ENCODE results near the gene LIPA. TPM values are rescaled to one million over a fixed set of nuclear protein-coding genes. Genes with fewer than 3 reads are reported as not detected.
"Not testable (repeated sequence)": the region's sequence is repeated elsewhere in the genome, so short reads cannot be mapped to it uniquely, and the experiment has no call there.

The LIPA gene
- total RNA-seq = 10 to 100 TPM; 17.5 to 18.3 TPM

DNA sequence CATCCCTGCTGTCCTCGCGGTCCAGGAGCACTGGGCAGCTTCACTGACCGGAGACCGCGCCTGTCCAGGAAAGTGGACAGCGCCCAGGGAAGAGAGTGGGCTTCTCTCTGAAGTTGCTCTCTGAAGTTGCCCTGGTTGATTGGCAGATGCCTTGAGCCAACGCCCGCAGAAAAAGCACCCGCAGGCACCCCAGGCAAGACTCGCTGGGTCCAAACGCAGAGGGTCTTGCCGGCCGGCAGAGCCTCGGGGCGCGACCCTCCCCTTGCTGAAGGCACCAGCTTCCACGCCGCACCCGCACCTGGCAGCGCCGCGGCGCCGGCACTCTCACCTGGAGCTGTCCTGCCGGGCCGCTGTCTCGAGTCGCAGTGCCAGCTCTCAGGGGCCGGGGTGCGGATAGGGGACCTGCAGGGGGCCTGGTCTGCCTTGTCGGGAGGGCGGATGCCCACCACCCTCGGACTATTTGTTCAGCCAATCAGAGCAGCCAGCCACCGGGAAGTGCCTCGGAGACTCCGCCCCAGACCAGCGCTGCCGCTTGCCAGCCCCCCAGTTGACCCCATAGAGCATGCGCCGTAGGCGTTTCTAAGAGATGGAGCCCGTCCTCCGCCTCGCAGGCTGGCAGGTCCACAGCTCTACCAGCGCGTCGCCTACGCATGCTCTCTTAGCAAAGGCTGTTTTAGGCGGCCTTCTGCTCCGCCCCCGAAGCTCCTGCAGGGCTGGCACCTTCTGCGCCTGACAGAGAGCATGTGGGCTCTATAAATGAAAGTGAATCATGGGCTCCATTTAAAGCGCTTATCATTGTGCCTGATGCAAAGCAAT lies at the start of gene LIPA:
LIPA (minus strand) TSS at position 367 of the 816 bp plus-strand sequence. CDS start 4,127 bp downstream, outside the sequence.
- POLR2A ChIA-PET = interaction anchor here (0.5 to 1.0 kb wide), 3 partner anchors 9 to 163 kb away, joined by 3 to 4 read pairs (median 3); partner anchors contain the start of gene IFIT5
- CTCF ChIA-PET = no interaction called here

GRCh38 chr10:89301232-89301631 lies 49.7 kb upstream of the LIPA start:
- ChIA-PET POLR2A (no interaction called here), CTCF (no interaction called here)

GRCh38 chr10:89299031-89299430 lies 47.5 kb upstream of the LIPA start:
- POLR2A ChIA-PET = no interaction called here
- CTCF ChIA-PET = no interaction called here

GRCh38 chr10:89297791-89298190 lies 46.2 kb upstream of the LIPA start:
- ChIA-PET POLR2A (no interaction called here), CTCF (no interaction called here)

DNA sequence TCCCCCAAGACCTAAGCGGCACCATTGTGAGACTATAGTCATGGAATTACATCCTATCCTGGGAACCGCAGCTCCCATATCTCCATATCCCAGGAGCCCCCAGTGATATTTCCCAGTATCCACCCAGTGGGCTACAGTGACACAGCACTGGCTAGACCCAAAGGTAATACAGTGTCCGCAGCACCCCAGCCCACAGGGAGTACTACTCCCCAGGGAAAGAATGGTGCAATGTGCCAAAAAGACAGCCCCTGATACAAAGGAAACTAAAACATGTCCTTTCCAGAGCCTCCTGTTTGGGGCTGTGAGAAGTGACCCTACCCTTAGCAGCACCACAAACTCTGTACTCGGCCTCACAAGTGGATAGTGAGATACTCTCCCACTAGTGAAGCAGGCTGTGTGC lies 45.8 kb upstream of the LIPA start:
- ChIA-PET CTCF (no interaction called here), POLR2A (no interaction called here)

DNA sequence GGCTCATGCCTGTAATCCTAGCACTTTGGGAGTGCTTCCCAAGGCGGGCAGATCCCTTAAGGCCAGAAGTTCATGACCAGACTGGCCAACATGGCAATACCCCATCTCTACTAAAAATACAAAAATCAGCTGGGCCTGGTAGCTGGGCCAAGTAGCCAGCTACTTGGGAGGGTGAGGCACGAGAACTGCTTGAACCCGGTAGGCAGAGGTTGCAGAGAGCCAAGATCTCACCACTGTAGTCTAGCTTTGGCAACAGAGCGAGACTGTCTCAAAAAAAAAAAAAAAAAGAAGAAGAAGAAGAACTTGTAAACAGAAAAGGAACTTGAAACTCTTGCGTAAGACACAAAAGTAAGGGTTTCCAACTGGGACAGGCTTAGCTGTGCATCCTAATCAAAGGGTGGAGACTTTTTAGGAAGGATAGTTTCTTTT lies 44.7 kb upstream of the LIPA start:
- CTCF ChIA-PET = interaction anchor here (0.7 kb wide), 1 partner anchor 118 kb away, joined by 3 read pairs; no protein-coding TSS in a partner anchor
- POLR2A ChIA-PET = no interaction called here

- ChIA-PET CTCF (interaction anchor here (1.1 kb wide), 1 partner anchor 81 kb away, joined by 4 read pairs; no protein-coding TSS in a partner anchor), POLR2A (no interaction called here)
Measured at GRCh38 chr10:89295597-89295996, 44.0 kb upstream of the LIPA start.

DNA sequence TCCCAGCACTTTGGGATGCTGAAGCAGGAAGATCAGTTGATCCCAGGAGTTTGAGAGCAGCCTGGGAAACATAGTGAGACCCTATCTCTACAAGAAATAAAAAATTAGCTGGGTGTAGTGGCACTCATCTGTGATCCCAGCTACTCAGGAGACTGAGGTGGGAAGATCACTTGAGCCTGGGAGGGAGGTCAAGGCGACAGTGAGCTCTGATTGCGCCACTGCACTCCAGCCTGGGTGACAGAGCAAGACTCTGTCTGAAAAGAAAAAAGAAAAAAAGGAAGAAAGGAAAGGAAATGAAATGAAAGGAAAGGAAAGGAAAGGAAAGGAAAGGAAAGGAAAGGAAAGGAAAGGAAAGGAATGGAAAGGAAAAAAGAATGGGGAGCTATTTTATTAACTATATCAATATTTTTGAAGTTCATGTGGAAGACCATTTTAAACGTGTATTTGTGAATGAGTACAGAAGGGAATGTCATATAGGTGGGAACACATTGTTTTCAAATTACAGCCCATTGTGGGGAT lies 43.2 kb upstream of the LIPA start:
- POLR2A ChIA-PET = no interaction called here

DNA sequence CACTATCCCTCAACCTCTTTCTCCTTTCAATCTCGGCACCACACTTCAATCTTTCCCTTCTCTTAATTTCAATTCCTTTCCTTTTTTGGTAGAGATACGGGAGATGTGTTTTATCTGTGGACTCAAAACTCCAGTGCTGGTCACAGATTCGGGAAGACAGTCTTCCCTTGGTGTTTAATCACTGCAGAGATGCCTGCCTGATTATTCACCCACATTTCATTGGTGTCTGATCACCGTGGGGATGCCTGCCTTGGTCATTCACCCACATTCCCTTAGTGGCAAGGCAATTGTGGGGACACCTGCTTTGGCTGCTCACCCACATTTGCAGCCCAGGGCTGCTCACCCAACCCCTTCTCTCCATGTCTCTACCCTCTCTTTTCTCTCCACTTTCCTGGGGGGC lies 33.7 kb upstream of the LIPA start:
- CTCF ChIA-PET, POLR2A ChIA-PET: not testable (repeated sequence)

More for the DNA sequence above, 43.2 kb upstream of the LIPA start:
- CTCF ChIA-PET = interaction anchor here (1.1 kb wide), 1 partner anchor 82 kb away, joined by 4 read pairs; no protein-coding TSS in a partner anchor

DNA sequence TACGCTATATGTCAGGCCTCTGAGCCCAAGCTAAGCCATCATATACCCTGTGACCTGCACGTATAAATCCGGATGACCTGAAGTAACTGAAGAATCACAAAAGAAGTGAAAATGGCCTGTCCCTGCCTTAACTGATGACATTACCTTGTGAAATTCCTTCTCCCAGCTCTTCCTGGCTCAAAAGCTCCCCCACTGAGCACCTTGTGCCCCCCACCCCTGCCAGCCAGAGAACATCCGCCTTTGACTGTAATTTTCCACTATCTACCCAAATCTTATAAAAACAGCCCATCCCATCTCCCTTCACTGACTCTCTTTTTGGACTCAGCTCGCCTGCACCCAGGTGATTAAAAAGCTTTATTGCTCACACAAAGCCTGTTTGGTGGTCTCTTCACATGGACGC lies 33.1 kb upstream of the LIPA start:
- CTCF ChIA-PET, POLR2A ChIA-PET: not testable (repeated sequence)

DNA sequence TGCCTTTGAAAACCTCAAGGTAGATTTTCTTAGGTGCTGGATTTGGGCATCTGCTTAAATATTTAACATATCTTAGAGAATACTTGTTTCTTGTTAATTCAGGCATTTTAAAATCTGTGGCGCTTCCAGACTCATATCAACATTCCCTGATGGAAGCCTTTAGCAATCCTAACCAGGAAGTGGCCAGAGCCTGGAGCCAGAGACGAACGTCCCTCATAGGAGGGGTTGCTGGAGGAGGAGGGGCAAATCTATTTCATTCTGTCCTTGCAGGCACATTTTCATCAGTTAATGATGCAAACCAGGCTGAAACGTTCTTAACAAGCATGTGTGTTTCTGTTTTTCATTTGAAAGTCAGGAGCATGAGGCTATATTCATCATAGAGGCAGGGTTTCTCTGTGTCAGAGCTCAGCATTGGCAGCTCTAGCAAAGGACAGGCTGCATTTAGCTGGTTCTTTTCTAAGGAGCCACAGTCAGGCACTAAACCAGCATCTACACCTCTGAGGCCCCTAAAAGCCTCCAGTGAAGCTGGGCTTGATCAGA lies 32.4 kb upstream of the LIPA start:
- ChIA-PET CTCF (no interaction called here), POLR2A (no interaction called here)

DNA sequence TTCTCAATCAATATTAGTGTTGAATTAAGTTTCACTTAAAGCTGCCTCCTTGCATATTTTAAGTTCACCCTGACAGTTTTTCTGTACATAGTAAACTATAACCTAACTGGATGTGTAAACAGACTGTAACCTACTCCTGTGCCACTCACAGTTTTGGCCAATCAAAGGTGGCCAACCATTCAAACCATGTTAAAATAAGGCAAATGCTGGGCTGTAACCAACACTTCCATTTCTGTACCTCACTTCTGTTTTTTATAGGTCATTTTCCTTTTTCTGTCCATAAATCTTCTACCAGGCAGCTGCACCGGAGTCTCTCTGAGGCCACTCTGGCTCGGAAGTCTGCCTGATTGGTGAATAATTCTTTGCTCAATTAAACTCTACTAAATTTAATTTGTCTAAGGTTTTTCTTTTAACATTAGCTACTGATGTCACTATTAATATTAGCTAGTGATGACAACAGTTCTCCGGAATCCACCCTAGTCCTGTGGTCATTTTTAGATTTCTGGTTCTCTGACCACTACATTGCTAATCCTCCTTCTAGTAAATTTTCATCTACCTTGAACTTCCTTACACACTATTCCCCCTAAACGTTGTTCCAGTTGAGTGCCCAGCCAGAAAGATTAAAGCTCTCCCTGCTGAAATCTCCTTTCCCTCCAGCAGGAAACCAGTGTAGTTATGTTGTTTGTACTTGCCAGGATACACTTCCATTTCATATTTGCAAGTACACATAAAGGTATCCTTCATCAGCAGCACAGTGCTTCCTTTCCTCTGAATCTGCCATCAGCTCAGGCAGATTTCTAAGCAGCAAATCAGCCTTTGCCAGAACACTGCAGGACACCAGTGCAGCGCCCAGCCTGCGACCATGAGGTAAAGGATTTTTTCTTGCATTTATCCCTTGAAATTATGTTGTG lies 31.7 kb upstream of the LIPA start:
- ChIA-PET CTCF (no interaction called here), POLR2A (no interaction called here)

GRCh38 chr10:89281606-89282395 lies 30.2 kb upstream of the LIPA start:
- ChIA-PET POLR2A (no interaction called here), CTCF (no interaction called here)

- ChIA-PET POLR2A (no interaction called here), CTCF (no interaction called here)
Measured at GRCh38 chr10:89280508-89280907, 28.9 kb upstream of the LIPA start.

GRCh38 chr10:89279421-89279869 lies 27.9 kb upstream of the LIPA start:
- POLR2A ChIA-PET = no interaction called here
- CTCF ChIA-PET = no interaction called here

DNA sequence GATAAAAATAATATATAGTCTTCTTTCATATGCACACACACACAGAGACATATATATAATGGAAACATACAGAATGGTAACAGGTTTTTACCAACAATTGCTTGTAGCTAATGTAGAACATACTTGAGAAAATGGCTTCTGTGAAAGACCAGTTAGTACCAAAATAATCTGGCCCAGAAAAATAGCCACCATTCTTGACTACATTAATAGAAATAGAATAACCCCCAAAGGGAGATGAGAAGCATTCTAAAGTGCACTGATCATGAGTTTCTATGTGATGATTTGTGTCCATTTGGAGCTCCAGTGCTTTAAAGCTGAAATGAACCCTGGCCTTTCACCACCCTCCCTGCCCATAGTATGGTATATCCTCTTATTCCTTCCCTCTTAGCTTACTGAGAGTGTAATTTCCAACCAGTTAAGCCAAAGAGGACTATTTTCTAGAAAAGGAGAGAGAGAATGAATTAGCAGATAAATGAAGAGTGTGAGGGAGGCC lies 27.4 kb upstream of the LIPA start:
- ChIA-PET CTCF (no interaction called here), POLR2A (no interaction called here)

- CTCF ChIA-PET = no interaction called here
- POLR2A ChIA-PET = no interaction called here
Measured at GRCh38 chr10:89278034-89278535, 26.5 kb upstream of the LIPA start.

- POLR2A ChIA-PET = no interaction called here
Measured at GRCh38 chr10:89275383-89275782, 23.8 kb upstream of the LIPA start.

GRCh38 chr10:89274928-89275327 lies 23.4 kb upstream of the LIPA start:
- ChIA-PET CTCF (no interaction called here), POLR2A (no interaction called here)

More at GRCh38 chr10:89275383-89275782, 23.8 kb upstream of the LIPA start:
- CTCF ChIA-PET = no interaction called here
